Effector CD4-positive, alpha-beta T cell (primary cell): ENCODE measurements around the gene BSPRY.
"Not testable (repeated sequence)": the region's sequence is repeated elsewhere in the genome, so short reads cannot be mapped to it uniquely, and the experiment has no call there.

Experiments used
- DNase-seq: peaks from one replicate; pipeline ENCODE4 v3.0.0-alpha.2; 2020

Gene BSPRY

DNA sequence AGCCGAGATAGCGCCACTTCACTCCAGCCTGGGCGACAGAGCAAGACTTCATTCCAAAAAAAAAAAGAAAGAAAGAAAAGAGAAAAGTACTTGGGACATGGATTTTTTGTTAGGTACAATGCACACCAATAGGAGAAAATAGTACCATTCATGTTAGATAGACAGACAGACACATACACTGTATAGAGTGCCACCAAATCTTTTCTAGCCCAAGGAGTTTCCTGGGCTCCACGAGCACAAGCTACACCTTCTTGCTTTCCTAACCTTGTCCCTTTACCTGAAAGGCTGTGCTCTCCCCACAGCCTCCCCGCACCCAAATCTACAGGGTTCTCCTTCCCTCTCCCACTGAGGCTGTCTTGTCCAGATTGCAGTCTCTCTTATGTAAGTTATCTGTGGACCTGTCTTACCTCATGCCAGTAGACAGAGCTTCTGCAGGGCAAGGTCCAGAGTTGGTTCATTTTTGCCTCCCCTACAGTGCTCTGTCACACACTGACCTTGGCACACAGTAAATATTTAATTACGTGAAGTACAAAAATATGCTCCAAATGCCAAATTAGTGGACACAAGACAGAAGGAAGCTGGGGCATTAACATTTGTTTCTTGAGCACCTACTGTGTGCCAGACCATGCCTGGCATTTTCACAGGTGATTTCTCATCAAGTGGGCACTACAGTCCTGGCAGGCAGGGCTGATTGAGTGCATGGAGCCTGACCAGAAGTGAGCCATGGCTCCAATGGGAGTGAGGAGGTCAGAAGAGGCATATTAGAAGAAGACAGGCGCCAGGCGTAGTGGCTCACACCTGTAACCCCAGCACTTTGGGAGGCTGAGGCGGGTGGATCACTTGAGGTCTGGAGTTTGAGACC is 45.9 kb downstream of the BSPRY start:
- DNase-seq = no peak

DNA sequence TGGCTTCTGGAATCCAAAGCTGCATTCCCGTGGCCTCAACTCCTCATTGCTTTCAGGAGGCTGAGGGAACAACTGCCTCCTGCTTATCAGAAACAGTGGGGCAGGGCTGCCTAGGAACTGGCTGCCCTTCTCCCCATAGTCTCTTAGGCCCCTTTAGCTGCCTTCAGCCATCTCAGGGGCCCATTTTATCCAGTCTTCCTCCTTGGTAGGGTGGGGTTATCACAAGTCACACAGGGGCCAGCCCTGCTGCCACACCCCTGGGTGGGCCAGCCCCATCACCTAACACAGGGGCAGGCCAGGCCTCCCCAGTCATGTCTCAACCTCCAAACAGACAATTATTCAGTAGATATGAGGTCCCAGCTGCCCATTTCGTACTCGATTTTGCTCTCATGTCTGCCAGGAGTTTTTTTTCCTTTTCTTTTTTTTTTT is 47.9 kb downstream of the BSPRY start:
- DNase-seq = no peak

DNA sequence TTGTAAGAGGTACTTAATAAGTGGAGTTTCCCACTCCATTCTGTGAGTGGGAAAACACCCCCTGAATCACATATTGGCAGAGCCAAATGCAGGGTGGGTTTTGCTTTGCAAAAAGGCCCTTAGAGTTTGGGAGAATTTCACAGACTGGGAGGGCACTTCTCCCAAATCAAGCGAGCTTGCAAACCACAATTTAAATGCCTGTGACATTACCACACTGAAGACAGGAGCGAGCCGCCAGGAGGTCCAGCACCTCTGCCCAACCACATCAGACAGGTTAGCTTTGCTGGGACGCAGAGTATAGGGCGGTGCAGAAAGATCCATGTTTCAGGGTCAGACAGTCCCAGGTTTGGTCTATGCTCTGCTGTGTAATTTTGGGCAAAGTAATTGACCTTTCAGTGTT is 49.5 kb downstream of the BSPRY start:
- no peak for DNase-seq

DNA sequence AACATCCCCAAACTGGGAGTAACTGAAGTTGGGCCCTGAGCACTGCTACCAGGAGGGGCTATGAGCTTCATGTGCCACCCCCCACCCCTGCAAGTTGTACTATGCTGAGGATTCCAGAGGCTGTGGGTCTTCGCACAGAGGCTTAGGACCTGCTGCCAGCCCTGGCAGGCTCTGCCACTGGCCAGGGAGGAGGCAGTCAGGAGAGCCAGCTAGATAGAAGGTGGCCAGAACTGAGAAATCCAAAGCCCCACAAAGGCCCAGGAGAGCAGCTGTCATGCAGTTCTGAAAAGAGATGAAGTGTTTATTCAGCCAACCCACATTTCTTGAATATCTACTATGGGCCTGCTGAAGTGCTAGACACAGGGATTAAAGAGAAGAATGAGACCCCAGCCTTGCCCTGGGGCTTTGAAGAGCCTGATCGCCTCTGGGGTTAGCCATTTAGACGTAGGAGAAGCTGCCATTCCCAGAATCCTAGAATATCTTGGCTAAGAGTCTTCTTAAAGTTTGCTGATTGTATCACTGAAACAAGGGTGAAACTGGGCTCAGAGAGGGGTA is 50.4 kb downstream of the BSPRY start:
- no peak for DNase-seq

DNA sequence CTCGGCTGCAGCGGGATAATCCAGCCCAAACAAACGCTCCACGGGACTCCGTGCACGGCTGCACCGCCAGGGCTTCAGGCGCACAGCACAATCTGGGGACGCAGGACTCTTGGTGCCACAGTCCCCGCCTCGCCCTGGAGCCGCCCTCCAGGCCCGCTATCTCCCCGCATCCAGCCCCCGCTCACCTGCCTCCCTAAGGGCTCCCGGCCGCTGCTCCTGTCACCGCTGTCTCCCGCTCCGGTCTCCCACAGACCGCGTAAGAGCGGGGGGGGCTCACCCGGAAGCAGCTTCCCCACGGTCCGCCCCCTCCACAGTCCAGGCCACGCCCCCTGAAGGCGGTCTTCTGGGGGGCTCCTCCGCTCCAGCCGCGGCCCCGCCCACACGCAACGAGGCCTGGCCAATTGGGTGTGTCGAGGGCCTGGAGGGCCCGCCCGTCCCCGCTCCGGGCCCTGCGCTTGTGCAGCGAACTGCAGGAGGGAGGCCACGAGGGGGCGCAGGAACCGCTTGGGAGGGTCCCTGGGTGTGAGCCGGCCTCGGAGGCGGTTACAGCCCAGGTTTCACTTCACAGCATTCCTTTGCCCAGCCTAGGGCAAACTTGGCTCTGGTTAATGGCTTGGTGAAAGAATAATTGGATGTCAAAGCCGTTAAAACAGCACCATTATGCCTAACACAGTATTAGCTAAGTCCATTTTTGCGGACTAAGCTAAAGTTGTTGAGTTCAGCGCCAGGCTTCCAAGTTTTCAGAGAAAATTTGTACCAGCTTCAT is 51.9 kb downstream of the BSPRY start, which contains the start of gene ALAD:
Gene ALAD (minus strand): TSS at position 258 of the 766 bp plus-strand sequence. CDS start 7,725 bp downstream, outside the sequence.
- DNase-seq = peak; percentile 99

DNA sequence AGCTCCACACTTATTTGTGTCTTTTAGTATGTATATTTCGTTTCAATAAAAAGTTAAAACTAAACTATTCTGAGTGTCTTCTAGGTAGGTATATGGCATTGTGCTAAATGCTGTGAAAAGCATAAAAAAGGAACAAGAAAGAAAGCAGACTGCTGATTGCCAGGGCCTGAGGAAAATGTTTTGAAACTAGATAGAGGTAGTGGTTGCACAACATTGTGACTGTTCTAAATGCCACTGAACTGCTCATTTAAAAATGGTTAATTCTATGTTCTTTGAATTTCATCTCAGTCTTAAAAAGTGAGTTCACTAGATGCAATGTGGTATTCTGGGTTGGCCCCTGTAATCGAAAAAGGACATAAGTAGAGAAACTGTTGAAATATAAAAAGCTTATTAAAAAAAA is 54.3 kb downstream of the BSPRY start:
- DNase-seq = no peak

DNA sequence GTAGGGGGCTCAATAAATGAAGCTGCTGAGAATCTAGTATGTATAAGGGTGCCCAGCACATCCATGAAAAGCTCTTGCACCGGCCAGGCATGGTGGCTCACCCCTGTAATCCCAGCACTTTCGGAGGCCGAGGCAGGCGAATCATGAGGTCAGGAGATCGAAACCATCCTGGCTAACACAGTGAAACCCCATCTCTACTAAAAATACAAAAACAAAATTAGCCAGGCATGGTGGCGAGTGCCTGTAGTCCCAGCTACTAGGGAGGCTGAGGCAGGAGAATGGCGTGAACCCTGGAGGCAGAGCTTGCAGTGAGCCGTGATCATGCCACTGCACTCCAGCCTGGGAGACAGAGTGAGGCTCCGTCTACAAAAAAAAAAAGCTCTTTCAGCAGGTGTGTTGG is 57.0 kb downstream of the BSPRY start:
- not testable (repeated sequence) for DNase-seq

DNA sequence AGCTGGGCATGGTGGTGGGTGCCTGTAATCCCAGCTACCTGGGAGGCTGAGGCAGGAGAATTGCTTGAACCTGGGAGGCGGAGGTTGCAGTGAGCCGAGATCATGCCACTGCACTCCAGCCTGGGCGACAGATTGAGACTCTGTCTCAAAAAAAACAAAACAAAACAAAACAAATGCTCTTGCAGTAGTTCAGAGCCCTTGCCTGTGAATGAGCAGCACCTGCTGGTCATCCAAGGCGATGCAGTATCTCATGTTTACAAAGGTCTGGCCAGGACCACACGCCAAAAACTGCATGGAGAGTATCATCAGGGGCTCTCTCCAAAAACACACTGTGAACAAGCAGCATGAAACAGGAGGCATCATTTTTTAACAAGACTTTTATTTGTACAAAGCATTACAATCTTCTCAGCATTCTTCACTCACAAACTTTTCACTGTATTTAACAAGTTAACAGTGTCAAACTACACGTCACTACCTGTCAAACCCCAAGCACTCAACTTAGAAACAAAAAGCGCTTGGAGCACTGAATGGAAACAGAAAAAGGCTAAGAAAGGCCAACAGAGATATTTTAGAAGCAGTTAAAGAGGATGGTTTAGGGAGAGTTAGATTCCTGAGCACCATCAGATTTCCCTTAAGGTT is 57.7 kb downstream of the BSPRY start:
- DNase-seq = peak; percentile 54

DNA sequence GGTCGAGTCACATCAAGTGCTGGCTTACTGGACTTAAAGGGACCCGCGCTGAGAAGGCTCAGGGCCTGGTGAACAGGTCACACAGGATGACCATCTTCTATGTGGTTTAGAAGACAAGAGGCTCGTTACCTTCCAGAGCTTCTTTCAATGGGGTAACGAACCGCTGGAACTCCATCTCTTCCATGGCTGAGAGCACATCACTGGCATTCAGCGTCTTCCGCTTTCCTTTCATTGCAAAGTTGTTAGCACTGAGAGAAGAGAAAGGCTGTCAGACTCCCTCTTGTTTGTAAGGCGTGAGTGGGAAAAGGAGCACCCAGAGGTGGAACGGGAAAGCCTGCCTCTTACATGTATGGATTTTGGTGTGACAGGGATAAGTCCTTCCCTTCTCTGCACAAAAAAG is 60.1 kb downstream of the BSPRY start:
- DNase-seq = no peak

DNA sequence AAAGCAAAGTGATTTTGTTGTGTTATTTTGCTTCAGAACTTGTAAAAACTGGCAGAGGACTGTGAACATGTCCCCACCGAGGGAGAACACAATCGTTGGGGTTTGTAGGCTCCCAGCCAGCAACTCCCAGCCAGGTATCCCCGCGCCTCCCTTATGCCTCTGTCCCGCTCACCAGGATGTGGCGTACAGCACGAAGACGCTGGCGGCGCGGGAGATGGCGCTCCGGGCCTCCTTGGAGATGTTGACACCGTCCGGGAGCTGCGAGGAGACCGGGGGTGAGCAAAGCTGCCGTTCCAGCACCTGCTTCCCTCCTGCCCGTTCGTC is 60.5 kb downstream of the BSPRY start:
- no peak for DNase-seq

DNA sequence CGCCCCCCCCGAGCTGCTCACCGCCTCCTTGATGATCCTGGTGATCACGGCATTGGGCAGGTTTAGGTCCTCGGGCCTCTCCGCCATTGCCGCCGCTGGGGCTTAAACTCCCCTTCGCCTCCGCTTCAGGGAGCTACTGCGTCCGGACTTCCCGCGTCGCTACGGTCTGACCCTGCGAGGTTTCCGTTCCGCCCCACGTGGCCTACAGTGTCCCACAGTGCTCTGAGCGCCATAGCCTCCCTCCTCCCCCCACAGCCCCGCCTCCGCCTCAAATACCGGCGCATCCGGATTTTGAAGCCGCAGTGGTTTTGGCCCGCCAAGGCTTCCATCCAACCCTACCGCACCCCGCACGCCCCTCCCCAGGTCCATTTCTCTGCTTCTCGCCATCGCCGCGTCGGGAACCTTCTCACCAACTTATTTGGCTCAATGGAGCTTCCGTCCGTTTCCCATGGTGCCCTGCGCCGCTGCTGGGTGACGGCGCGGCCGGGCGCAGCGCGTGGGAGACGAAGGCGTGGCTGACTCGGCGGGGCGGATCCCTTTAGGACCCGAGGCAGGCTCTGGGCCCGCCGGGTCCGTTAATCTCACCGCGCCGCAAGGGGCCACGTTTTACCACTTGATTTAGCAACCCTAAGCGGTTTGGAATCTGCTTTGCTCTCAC is 61.0 kb downstream of the BSPRY start, which contains the start of the genes C9orf43 and POLE3:
Gene C9orf43 (plus strand): TSS at position 541 of the 658 bp plus-strand sequence. CDS start 2,747 bp downstream, outside the sequence.
Gene POLE3 (minus strand): TSS at position 469 of the 658 bp plus-strand sequence. CDS start 382 bp downstream, at position 87.
- peak; percentile 93 for DNase-seq

DNA sequence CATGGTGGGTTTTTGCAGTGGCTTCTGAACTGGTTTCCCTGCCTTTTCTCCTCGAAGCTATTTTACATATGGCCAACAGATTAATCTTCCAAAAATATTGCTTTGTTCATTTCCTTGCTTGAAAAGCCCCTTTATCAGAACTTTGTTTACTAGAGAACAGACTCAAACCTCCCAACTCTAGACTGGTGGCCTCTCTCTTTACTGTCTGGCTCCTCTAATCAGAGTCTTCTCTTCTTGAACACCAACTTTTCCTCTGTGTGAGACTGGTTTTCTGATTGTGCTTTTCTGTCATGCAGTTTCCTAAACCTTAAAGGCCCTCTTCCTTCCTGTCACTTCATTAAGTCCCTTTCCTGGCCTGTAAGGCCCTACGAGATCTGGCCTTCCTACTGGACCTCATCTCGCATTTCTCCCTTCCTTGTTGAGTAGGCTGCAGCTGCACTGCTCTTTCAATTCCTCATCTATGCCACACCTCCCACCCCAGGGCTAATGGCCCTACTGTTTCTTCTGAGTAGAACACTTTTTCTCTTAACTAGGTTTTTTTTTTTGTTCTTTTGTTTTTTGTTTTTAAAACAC is 66.9 kb downstream of the BSPRY start:
- DNase-seq = no peak

DNA sequence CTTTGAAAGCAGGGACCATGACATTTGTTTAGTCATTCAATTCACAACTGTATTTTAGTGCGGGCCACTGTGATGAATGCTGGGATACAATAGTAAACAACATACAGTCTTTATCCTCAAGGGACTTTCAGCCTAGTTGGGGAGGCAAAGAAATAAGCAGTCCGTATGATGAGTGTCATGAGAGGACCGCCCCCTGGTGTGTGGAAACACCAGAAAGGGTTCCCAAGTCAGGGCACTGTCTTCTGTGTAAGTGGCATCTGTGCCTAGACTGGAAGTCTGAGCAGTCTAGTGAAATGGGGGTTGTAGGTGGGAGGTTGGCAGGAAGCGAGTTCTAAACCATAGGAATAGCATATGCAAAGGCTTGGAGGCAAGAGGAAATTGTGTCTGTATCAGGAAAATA is 68.0 kb downstream of the BSPRY start:
- no peak for DNase-seq
